HS-5 (cell line): ENCODE data around the gene FHIT.
A peak's percentile ranks its signal among the peaks of the same experiment; 100 is the strongest.

Experiments
- DNase-seq: peaks from one replicate; pipeline ENCODE4 v3.0.0-alpha.2; 2012; ENCODE audit warnings: low read depth

FHIT gene

GRCh38 chr3:60399861-60400845 lies 851.1 kb downstream of the FHIT start:
- peak; percentile 6 for DNase-seq

GRCh38 chr3:60399292-60399691 lies 852.0 kb downstream of the FHIT start:
- DNase-seq, result no peak

GRCh38 chr3:60395173-60395762 lies 856.0 kb downstream of the FHIT start:
- no peak for DNase-seq

GRCh38 chr3:60393946-60394345 lies 857.3 kb downstream of the FHIT start:
- DNase-seq, result no peak

- no peak for DNase-seq
These were observed 858.8 kb downstream of the FHIT start for GRCh38 chr3:60392501-60392900.

GRCh38 chr3:60391292-60391691 lies 860.0 kb downstream of the FHIT start:
- DNase-seq, result no peak

GRCh38 chr3:60388731-60389130 lies 862.5 kb downstream of the FHIT start:
- no peak for DNase-seq

GRCh38 chr3:60386306-60386705 lies 864.9 kb downstream of the FHIT start:
- DNase-seq, result no peak

GRCh38 chr3:60384341-60384740 lies 866.9 kb downstream of the FHIT start:
- DNase-seq, result no peak

GRCh38 chr3:60383345-60383744 lies 867.9 kb downstream of the FHIT start:
- no peak for DNase-seq

GRCh38 chr3:60366486-60366885 lies 884.8 kb downstream of the FHIT start:
- no peak for DNase-seq

GRCh38 chr3:60365360-60365759 lies 885.9 kb downstream of the FHIT start:
- peak; percentile 24 for DNase-seq

- no peak for DNase-seq
These were observed 886.8 kb downstream of the FHIT start for GRCh38 chr3:60364475-60364874.

GRCh38 chr3:60363817-60364216 lies 887.4 kb downstream of the FHIT start:
- peak; percentile 16 for DNase-seq

- no peak for DNase-seq
These were observed 895.4 kb downstream of the FHIT start for GRCh38 chr3:60355825-60356224.

- DNase-seq, result no peak
These were observed 899.8 kb downstream of the FHIT start for GRCh38 chr3:60351481-60351880.

GRCh38 chr3:60344340-60344739 lies 906.9 kb downstream of the FHIT start:
- DNase-seq, result no peak

GRCh38 chr3:60343831-60344230 lies 907.4 kb downstream of the FHIT start:
- no peak for DNase-seq

GRCh38 chr3:60339304-60339703 lies 911.9 kb downstream of the FHIT start:
- DNase-seq, result no peak

GRCh38 chr3:60337421-60337820 lies 913.8 kb downstream of the FHIT start:
- no peak for DNase-seq

GRCh38 chr3:60336061-60336460 lies 915.2 kb downstream of the FHIT start:
- DNase-seq, result no peak

- no peak for DNase-seq
These were observed 917.5 kb downstream of the FHIT start for GRCh38 chr3:60333710-60334109.

- no peak for DNase-seq
These were observed 921.1 kb downstream of the FHIT start for GRCh38 chr3:60330107-60330506.
